ENCODE results near the gene KLHL35. TPM values are rescaled to one million over a fixed set of nuclear protein-coding genes. Genes with fewer than 3 reads are reported as not detected.

Gene KLHL35
- total RNA-seq (2014; rRNA removed) (6.6 and 8.4 TPM in 2 replicates), Bru-seq, nascent RNA (percentile 48 among the genes with signal in this experiment), BruChase-seq, experiment 1, labeled RNA remaining after a 6-hour chase (percentile 32 among the genes with signal in this experiment), BruChase-seq, experiment 2, labeled RNA remaining after a 2-hour chase (percentile 42 among the genes with signal in this experiment)
- long read RNA-seq, transcript KLHL35-201 (6 exons, 1,500 nt): major isoform, 12 of 20 reads
- long read RNA-seq, partial matches to known transcripts: 0 of 20 reads
- long read RNA-seq, other reads (novel, unspliced or antisense): 5 of 20 reads

- Histone ChIP-seq H3K79me2 (ENCODE audit: low read length) (no peaks in the 10 kb centered on the region), H3K4me2 (ENCODE audit: low read length) (no peak within 1 kb of the TSS), H4K20me1 (ENCODE audit: low read length) (no peaks in the 10 kb centered on the region), H3K9ac (ENCODE audit: low read length) (no peak within 1 kb of the TSS), H3K27me3 (ENCODE audit: low read length) (no peaks in the 10 kb centered on the region), H3K27ac (ENCODE audit: low read length) (no peak within 1 kb of the TSS), H3F3A (ENCODE audit: low read length, unreplicated experiment) (no peaks in the 10 kb centered on the region), H3K9me2 (replicated peaks; ENCODE audit: low read length) (no peaks in the 10 kb centered on the region), H3K4me3 (ENCODE audit: low read length) (no peak within 1 kb of the TSS), H3K9me3 (ENCODE audit: low read length) (no peaks in the 10 kb centered on the region), H2AFZ (ENCODE audit: low read length) (no peak within 1 kb of the TSS), H3K36me3 (ENCODE audit: low read depth, low read length) (no peaks in the 10 kb centered on the region), H3K4me1 (ENCODE audit: insufficient read depth, low read length) (peaks cover 25% of the 10 kb centered on the region)
- no peak for ATAC-seq
- BruUV-seq (replicated peaks): no TSS peak
- POLR2A ChIA-PET (ENCODE audit: unreplicated experiment): no interaction called here
- intact Hi-C loops (cut with micrococcal nuclease): no loop called here
- TF ChIP-seq EZH2phosphoT487 (IDR thresholded peaks at IDR 0.05; ENCODE audit: borderline replicate concordance, low read length): no peak
- no peak for TF ChIP-seq EZH2 (IDR thresholded peaks at IDR 0.05; ENCODE audit: low read length, unreplicated experiment)
- TF ChIP-seq CTCF (conservative IDR thresholded peaks at IDR 0.05; ENCODE audit: low read depth, low read length): no peak
- no peak for DNase-seq
- CTCF ChIA-PET: no interaction called here
These were observed at the start of gene KLHL35 for GRCh38 chr11:75432911-75433321. Gene KLHL35, minus strand, starts transcription at chr11:75433203. Its CDS starts 2,574 bp downstream, at chr11:75430629.

GRCh38 chr11:75481922-75482606 is 49.1 kb upstream of the KLHL35 start:
- Histone ChIP-seq H3K27ac (ENCODE audit: low read length) (no peak overlapping the region), H3K4me3 (ENCODE audit: low read length) (no peak overlapping the region), H3K27me3 (ENCODE audit: low read length) (no peaks in the 10 kb centered on the region), H3F3A (ENCODE audit: low read length, unreplicated experiment) (no peaks in the 10 kb centered on the region), H3K9me3 (ENCODE audit: low read length) (no peaks in the 10 kb centered on the region), H4K20me1 (ENCODE audit: low read length) (no peaks in the 10 kb centered on the region), H3K79me2 (ENCODE audit: low read length) (no peaks in the 10 kb centered on the region), H3K4me2 (ENCODE audit: low read length) (no peak overlapping the region), H3K36me3 (ENCODE audit: low read depth, low read length) (no peaks in the 10 kb centered on the region), H3K9me2 (replicated peaks; ENCODE audit: low read length) (no peaks in the 10 kb centered on the region), H3K4me1 (ENCODE audit: insufficient read depth, low read length) (no peaks in the 10 kb centered on the region), H3K9ac (ENCODE audit: low read length) (no peak overlapping the region), H2AFZ (ENCODE audit: low read length) (no peak overlapping the region)
- no peak for TF ChIP-seq CTCF (conservative IDR thresholded peaks at IDR 0.05; ENCODE audit: low read depth, low read length)
- TF ChIP-seq EZH2 (IDR thresholded peaks at IDR 0.05; ENCODE audit: low read length, unreplicated experiment): no peak
- TF ChIP-seq EZH2phosphoT487 (IDR thresholded peaks at IDR 0.05; ENCODE audit: borderline replicate concordance, low read length): no peak
- BruUV-seq (replicated peaks): no TSS peak
- intact Hi-C loops (cut with micrococcal nuclease): no loop called here
- ChIA-PET CTCF (no interaction called here), POLR2A (ENCODE audit: unreplicated experiment) (no interaction called here)
- no peak for DNase-seq
- no peak for ATAC-seq
